H1 (cell line): ENCODE data around the gene SPATA33. TPM values are rescaled to one million over a fixed set of nuclear protein-coding genes. Genes with fewer than 3 reads are reported as not detected.

Experiments
- CTCF ChIA-PET: fragments of 300-600 bp; sonication (Branson Sonifier 250); formaldehyde crosslinking; loops from one replicate; lab custom pipeline; 2021; ENCODE audit not compliant: partially characterized antibody; lab: Charles Lee
- POLR2A ChIA-PET: fragments of 300-600 bp; sonication (Branson Sonifier 250); formaldehyde crosslinking; loops from one replicate; lab custom pipeline; 2021; ENCODE audit warnings: inconsistent platforms; ENCODE audit not compliant: partially characterized antibody; lab: Charles Lee
- DNase-seq, 2 experiments: peaks; one replicate each; pipeline versions ENCODE4 v3.0.0 to v3.0.0-alpha.2; 2010 to 2022; ENCODE audit warnings: low spot score in 2 of 2, low read depth in 1 of 2, mixed read lengths in 1 of 2
- FAIRE-seq: peaks from 2 replicates; lab custom pipeline; 2011; peaks lifted over from hg19 to GRCh38; lab: Jason Lieb, UNC
- H2AFZ ChIP-seq: 2 replicates; pipeline ENCODE4 v1.8.1; 2012; ENCODE audit warnings: low read length, inconsistent platforms
- H2AK5ac ChIP-seq: 2 replicates; pipeline ENCODE4 v1.6.1; 2013; ENCODE audit warnings: low read depth, low read length
- H2BK120ac ChIP-seq: replicated peaks from 2 replicates; pipeline ENCODE3; 2013; ENCODE audit warnings: low read depth, low read length, inconsistent platforms
- H2BK12ac ChIP-seq: 2 replicates; pipeline ENCODE4 v1.6.1; 2013; ENCODE audit warnings: low read depth, low read length
- H2BK15ac ChIP-seq: 2 replicates; pipeline ENCODE4 v1.6.1; 2013; ENCODE audit warnings: low read length
- H2BK20ac ChIP-seq: 2 replicates; pipeline ENCODE4 v1.6.1; 2013; ENCODE audit warnings: low read length
- H2BK5ac ChIP-seq: 2 replicates; pipeline ENCODE4 v1.6.1; 2013; ENCODE audit warnings: low read depth, low read length
- H3K14ac ChIP-seq: 2 replicates; pipeline ENCODE4 v1.6.1; 2013; ENCODE audit warnings: inconsistent platforms; ENCODE audit not compliant: insufficient read length
- H3K18ac ChIP-seq: 2 replicates; pipeline ENCODE4 v1.6.1; 2013; ENCODE audit warnings: low read length; ENCODE audit errors: extremely low read depth
- H3K23ac ChIP-seq: 2 replicates; pipeline ENCODE4 v1.6.1; 2013; ENCODE audit warnings: inconsistent platforms; ENCODE audit not compliant: insufficient read length
- H3K23me2 ChIP-seq: 2 replicates; pipeline ENCODE4 v1.6.1; 2013; ENCODE audit warnings: low read depth, low read length
- H3K27ac ChIP-seq: 2 replicates; pipeline ENCODE4 v1.6.1; 2011; ENCODE audit warnings: low read depth, low read length, inconsistent platforms
- H3K27me3 ChIP-seq, 4 experiments: replicated peaks in 1 of 4; 1 replicate in 1 of 4; 2 replicates in 3 of 4; pipeline versions ENCODE4 v1.6.1 to v1.8.1; 2011 to 2013; ENCODE audit warnings: low read length in 3 of 4, mild to moderate bottlenecking in 3 of 4, inconsistent platforms in 2 of 4, mixed read lengths in 2 of 4, moderate library complexity in 1 of 4; ENCODE audit not compliant: control insufficient read depth in 3 of 4, insufficient read depth in 3 of 4; ENCODE audit errors: extremely low read depth in 1 of 4
- H3K36me3 ChIP-seq, 4 experiments: 2 replicates each; pipeline versions ENCODE4 v1.6.1 to v1.8.1; 2011 to 2013; ENCODE audit warnings: mild to moderate bottlenecking in 4 of 4, low read length in 3 of 4, moderate library complexity in 2 of 4, control low read depth in 1 of 4, inconsistent platforms in 1 of 4; ENCODE audit not compliant: insufficient read depth in 4 of 4, control insufficient read depth in 2 of 4
- H3K4ac ChIP-seq: replicated peaks from 2 replicates; pipeline ENCODE3; 2013; ENCODE audit warnings: low read length, low read depth, mixed read lengths, inconsistent platforms; ENCODE audit not compliant: insufficient read length
- H3K4me1 ChIP-seq, 4 experiments: replicated peaks in 1 of 4; 1 replicate in 1 of 4; 2 replicates in 3 of 4; pipeline versions ENCODE4 v1.6.1 to v1.8.1; 2011 to 2013; ENCODE audit warnings: low read length in 3 of 4, inconsistent platforms in 2 of 4, mixed read lengths in 1 of 4; ENCODE audit not compliant: insufficient read depth in 4 of 4, control insufficient read depth in 3 of 4
- H3K4me2 ChIP-seq, 2 experiments: 2 replicates each; pipeline versions ENCODE4 v1.6.1 to v1.8.1; 2011 to 2013; ENCODE audit warnings: low read depth in 2 of 2, low read length in 2 of 2, control low read depth in 1 of 2, inconsistent platforms in 1 of 2, mild to moderate bottlenecking in 1 of 2; ENCODE audit not compliant: insufficient read depth in 1 of 2
- H3K4me3 ChIP-seq, 4 experiments: fragments of 200-600, 300-600 bp in 1 of 4; sonication (generic), shearing (Covaris generic), sonication (Bioruptor Twin) in 1 of 4; 2 replicates each; pipeline versions ENCODE4 v1.5.1 to v1.8.1; 2011 to 2016; ENCODE audit warnings: low read length in 4 of 4, low read depth in 3 of 4, control low read depth in 2 of 4, inconsistent platforms in 2 of 4, mild to moderate bottlenecking in 2 of 4, mixed read lengths in 1 of 4, moderate library complexity in 1 of 4; ENCODE audit not compliant: insufficient read depth in 2 of 4; ENCODE audit errors: extremely low read depth in 1 of 4
- H3K56ac ChIP-seq: replicated peaks from 2 replicates; pipeline ENCODE3; 2013; ENCODE audit warnings: low read depth, mild to moderate bottlenecking, mixed read lengths, low read length, inconsistent platforms; ENCODE audit not compliant: insufficient read length
- H3K79me1 ChIP-seq: 2 replicates; pipeline ENCODE4 v1.6.1; 2013; ENCODE audit warnings: low read depth, low read length, control low read depth
- H3K79me2 ChIP-seq, 2 experiments: 2 replicates each; pipeline versions ENCODE4 v1.6.1 to v1.8.1; 2012 to 2013; ENCODE audit warnings: low read length in 2 of 2, mild to moderate bottlenecking in 2 of 2, inconsistent platforms in 1 of 2; ENCODE audit not compliant: insufficient read depth in 2 of 2, control insufficient read depth in 1 of 2
- H3K9ac ChIP-seq, 4 experiments: replicated peaks in 1 of 4; 1 replicate in 1 of 4; 2 replicates in 3 of 4; pipeline versions ENCODE4 v1.6.1 to v1.8.1; 2011 to 2013; ENCODE audit warnings: low read depth in 3 of 4, low read length in 3 of 4, control low read depth in 2 of 4, mild to moderate bottlenecking in 2 of 4, moderate library complexity in 2 of 4, inconsistent platforms in 1 of 4; ENCODE audit errors: extremely low read depth in 1 of 4
- H3K9me3 ChIP-seq, 2 experiments: 2 replicates each; pipeline versions ENCODE4 v1.6.1 to v1.8.1; 2012 to 2013; ENCODE audit warnings: mild to moderate bottlenecking in 2 of 2, moderate library complexity in 2 of 2, control low read depth in 1 of 2, inconsistent platforms in 1 of 2, low read depth in 1 of 2, low read length in 1 of 2, mixed read lengths in 1 of 2; ENCODE audit not compliant: insufficient read depth in 2 of 2
- H4K20me1 ChIP-seq, 2 experiments: replicated peaks in 1 of 2; 2 replicates each; pipeline versions ENCODE3 to v1.8.1; 2011 to 2013; ENCODE audit warnings: inconsistent platforms in 2 of 2, low read length in 2 of 2, mild to moderate bottlenecking in 1 of 2; ENCODE audit not compliant: insufficient read depth in 2 of 2, control insufficient read depth in 1 of 2
- H4K5ac ChIP-seq: 2 replicates; pipeline ENCODE4 v1.6.1; 2013; ENCODE audit warnings: low read length, low read depth, mixed read lengths, inconsistent platforms; ENCODE audit not compliant: insufficient read length
- H4K8ac ChIP-seq: 2 replicates; pipeline ENCODE4 v1.8.0; 2013; ENCODE audit warnings: mild to moderate bottlenecking, moderate library complexity, low read length, inconsistent platforms; ENCODE audit not compliant: insufficient read depth; ENCODE audit errors: extremely low read depth
- H4K91ac ChIP-seq: replicated peaks from 2 replicates; pipeline ENCODE3; 2013; ENCODE audit warnings: low read length, mixed read lengths, inconsistent platforms; ENCODE audit not compliant: insufficient read length
- WGBS, 2 experiments: shearing (Covaris generic) in 1 of 2; methylation state at CpG; one replicate each; pipeline versions ENCODE4 v1.1.6 to v1.1.7; 2013 to 2015; ENCODE audit warnings: low lambda C conversion rate in 2 of 2, mixed read lengths in 2 of 2, inconsistent platforms in 1 of 2, low coverage in 1 of 2, missing lambda C conversion rate in 1 of 2; ENCODE audit not compliant: insufficient replicate concordance in 2 of 2, insufficient coverage in 1 of 2, insufficient read length in 1 of 2; ENCODE audit errors: extremely low coverage in 1 of 2, missing lambda C conversion rate in 1 of 2; 5-methylcytosine and 5-hydroxymethylcytosine counted together
- polyA plus RNA-seq, 7 experiments: library from polyadenylated mRNA; depleted of rRNA in 3 of 7; stranded (reverse) in 5 of 7; unstranded in 2 of 7; fragments of >200 nt in 5 of 7; fragments of 200-250 nt in 2 of 7; gene quantifications; 1 replicate in 5 of 7; 2 replicates in 1 of 7; 4 replicates in 1 of 7; pipeline versions ENCODE4 v1.2.1 to v1.2.3, GENCODE V29; 2011 to 2013; ENCODE audit warnings: missing spikeins in 2 of 7, mixed read lengths in 2 of 7
- total RNA-seq: library from RNA; stranded (reverse); fragmentation: NEBNext Ultra II Directional; extraction: Animal tissue kit (Norgen Biotek cat#: 25700); gene quantifications from 2 replicates; pipeline ENCODE4 v1.2.1, GENCODE V29; 2021

The SPATA33 gene
- total and polyA plus RNA-seq, 2 of the 8 experiments (the other 6 are each of a cell fraction or from before 2014, with no cell fraction given), result 5.4 to 16.9 TPM

GRCh38 chr16:89610108-89610453 is 47.6 kb upstream of the SPATA33 start:
- no peak overlapping the region for H2BK15ac ChIP-seq
- H3K23ac ChIP-seq, result no peak overlapping the region
- H3K79me1 ChIP-seq, result no peaks in the 10 kb centered on the region; the same call in 1 of the 2 replicates
- H2BK12ac ChIP-seq, result no peak overlapping the region
- H2BK20ac ChIP-seq, result no peak overlapping the region
- no peak overlapping the region for H4K91ac ChIP-seq
- ChIA-PET CTCF (no interaction called here), POLR2A (interaction anchor here (0.6 kb wide), 1 partner anchor 120 kb away, joined by 5 read pairs; no protein-coding TSS in a partner anchor)
- no peak overlapping the region for H3K18ac ChIP-seq
- H3K27me3 ChIP-seq, result no peaks in the 10 kb centered on the region; a peak in 1 of 7 replicates
- H3K27ac ChIP-seq, result no peak overlapping the region
- H3K14ac ChIP-seq, result no peak overlapping the region
- H2BK120ac ChIP-seq, result no peak overlapping the region
- no peak overlapping the region for H3K56ac ChIP-seq
- no peak overlapping the region for H2BK5ac ChIP-seq
- no peaks in the 10 kb centered on the region for H3K36me3 ChIP-seq
- no peak overlapping the region for H4K5ac ChIP-seq
- no peaks in the 10 kb centered on the region for H4K20me1 ChIP-seq
- no peak overlapping the region for H3K4me3 ChIP-seq
- H4K8ac ChIP-seq, result no peak overlapping the region
- no peak overlapping the region for H3K9ac ChIP-seq
- FAIRE-seq, result no peak
- WGBS, 2 experiments, result 87% methylated on average over 1 of the region's 1 CpG; no CpG with 5 or more reads in 1 of the 2 experiments
- no peaks in the 10 kb centered on the region for H3K23me2 ChIP-seq
- H3K4ac ChIP-seq, result no peak overlapping the region
- no peaks in the 10 kb centered on the region for H3K9me3 ChIP-seq
- DNase-seq, result no peak
- no peak overlapping the region for H3K4me2 ChIP-seq
- H3K79me2 ChIP-seq, result no peaks in the 10 kb centered on the region
- H3K4me1 ChIP-seq, result peaks cover 0 to 7% (median 2%) of the 10 kb centered on the region in 4 experiments; a peak in 3 of 7 replicates
- H2AFZ ChIP-seq, result no peak overlapping the region
- no peak overlapping the region for H2AK5ac ChIP-seq
